Prostate gland (tissue), 2 donors: ENCODE measurements around the gene BNIP5. TPM values are rescaled to one million over a fixed set of nuclear protein-coding genes. Genes with fewer than 3 reads are reported as not detected.

Experiments
- DNase-seq: peaks from one replicate; pipeline ENCODE4 v3.0.0-alpha.2; 2019; ENCODE audit warnings: low spot score
- H3K27ac ChIP-seq, 2 donors: fragments of 200-600 bp; sonication (generic); 2 replicates each; pipeline ENCODE4 v1.5.1; 2017 to 2019
- H3K27me3 ChIP-seq: fragments of 200-600 bp; sonication (generic); replicated peaks from 2 replicates; pipeline ENCODE4 v1.5.1; 2019; ENCODE audit not compliant: insufficient read depth
- H3K36me3 ChIP-seq, 2 donors: fragments of 200-600 bp; sonication (generic); 1 replicate in 1 of 2; 2 replicates in 1 of 2; pipeline versions ENCODE4 v1.5.1 to v1.8.1; 2017 to 2019
- H3K4me1 ChIP-seq: fragments of 200-600 bp; sonication (generic); replicated peaks from 2 replicates; pipeline ENCODE4 v1.5.1; 2019
- H3K4me3 ChIP-seq, 2 donors: fragments of 200-600 bp; sonication (generic); 2 replicates each; pipeline ENCODE4 v1.5.1; 2017 to 2019
- H3K9me3 ChIP-seq: fragments of 200-600 bp; sonication (generic); 2 replicates; pipeline ENCODE4 v1.5.1; 2017
- POLR2A ChIP-seq: fragments of 450-650 bp; IDR thresholded peaks from one replicate; pipeline ENCODE4 v1.6.1; 2016; ENCODE audit warnings: antibody characterized with exemption, mild to moderate bottlenecking
- POLR2AphosphoS5 ChIP-seq: sonication (generic); formaldehyde crosslinking; IDR thresholded peaks from one replicate; pipeline ENCODE4 v1.6.1; 2017; ENCODE audit warnings: antibody characterized with exemption
- WGBS: methylation state at CpG from one replicate; pipeline ENCODE4 v1.1.5; 2018; 5-methylcytosine and 5-hydroxymethylcytosine counted together
- intact Hi-C: fragments of 100-400 bp; cut with DNase I; formaldehyde crosslinking; loops from one replicate; pipeline ENCODE4 v1.14.2; 2022
- total RNA-seq, 2 donors: library from RNA; depleted of rRNA; stranded (reverse); fragments of >200 nt; gene quantifications; one replicate each; pipeline ENCODE4 v1.1.0, GENCODE V29; 2016
- TF ChIP-seq, protein P1 (sequence below), 4 experiments: fragments of 200-600 bp in 2 of 4; fragments of 450-650 bp in 2 of 4; sonication (generic) in 2 of 4; IDR thresholded peaks; 1 replicate in 3 of 4; 2 replicates in 1 of 4; pipeline ENCODE4 v1.5.1; 2016 to 2019; ENCODE audit warnings: antibody characterized with exemption in 4 of 4, mild to moderate bottlenecking in 2 of 4, moderate library complexity in 2 of 4

The BNIP5 gene, protein sequence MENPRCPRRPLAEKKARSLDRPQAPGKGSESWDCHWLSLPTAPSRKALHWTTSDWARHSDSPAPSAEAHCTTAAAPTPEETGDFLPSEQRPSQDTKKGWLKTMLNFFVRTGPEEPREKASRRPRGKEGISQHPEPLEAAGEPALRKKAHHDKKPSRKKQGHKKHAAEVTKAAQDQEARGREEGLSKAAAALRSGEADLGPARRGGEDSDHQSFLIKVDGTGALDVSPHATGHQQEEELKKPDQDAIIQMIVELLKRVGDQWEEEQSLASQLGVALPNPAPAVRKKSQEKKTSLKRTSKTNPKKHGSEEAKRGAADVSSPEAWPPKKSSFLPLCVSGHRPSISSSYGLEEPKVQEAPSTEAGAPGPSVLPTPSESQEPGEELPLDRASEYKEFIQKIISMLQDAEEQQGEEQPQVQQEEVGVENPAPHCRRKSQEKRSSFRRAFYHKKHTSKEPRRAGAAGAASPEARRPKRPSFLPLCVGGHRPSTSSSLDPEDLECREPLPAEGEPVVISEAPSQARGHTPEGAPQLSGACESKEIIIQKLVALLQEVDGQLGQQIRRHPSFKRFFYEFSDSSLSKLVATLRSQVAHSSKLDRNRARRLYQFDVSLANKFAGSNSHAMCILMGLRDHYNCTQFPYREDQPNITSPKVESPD
- under 1 TPM in 1 of 2 donors, not detected in 1; 0.34 TPM for total RNA-seq

DNA sequence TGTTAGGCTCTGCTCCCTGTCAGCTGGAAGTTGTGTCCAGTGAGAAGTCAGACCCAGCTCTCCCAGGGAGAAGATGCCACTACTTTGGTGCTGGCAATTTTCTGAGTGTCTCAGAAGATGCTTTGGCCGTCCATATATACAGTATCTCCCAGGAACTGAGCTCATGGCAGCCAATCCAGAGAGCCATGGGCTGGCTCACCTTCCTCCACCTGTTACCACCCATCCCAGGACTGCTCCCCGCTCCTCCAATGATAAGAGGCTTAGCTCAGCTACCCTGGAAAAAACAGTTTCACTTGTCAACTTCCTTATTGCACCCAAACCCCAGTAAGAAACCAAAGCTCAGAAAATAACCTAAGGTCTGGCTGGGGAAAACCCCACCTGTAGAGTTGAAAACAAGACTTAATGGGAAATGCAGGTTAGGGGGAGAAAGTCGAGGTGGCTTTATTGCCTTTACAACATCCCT is at the start of gene BNIP5:
Gene BNIP5 (minus strand): TSS at position 110 of the 463 bp plus-strand sequence. CDS start 6,198 bp downstream, outside the sequence.
- Histone ChIP-seq H3K36me3 (no peaks in the 10 kb centered on the region), H3K27ac (no peak within 1 kb of the TSS), H3K4me1 (no peaks in the 10 kb centered on the region), H3K27me3 (no peaks in the 10 kb centered on the region), H3K4me3 (no peak within 1 kb of the TSS), H3K9me3 (no peaks in the 10 kb centered on the region)
- intact Hi-C loops: no loop called here
- WGBS: 74% methylated on average over 3 of the region's 3 CpGs
- TF ChIP-seq POLR2A (no peak), POLR2AphosphoS5 (no peak)
- TF ChIP-seq, protein P1, sequence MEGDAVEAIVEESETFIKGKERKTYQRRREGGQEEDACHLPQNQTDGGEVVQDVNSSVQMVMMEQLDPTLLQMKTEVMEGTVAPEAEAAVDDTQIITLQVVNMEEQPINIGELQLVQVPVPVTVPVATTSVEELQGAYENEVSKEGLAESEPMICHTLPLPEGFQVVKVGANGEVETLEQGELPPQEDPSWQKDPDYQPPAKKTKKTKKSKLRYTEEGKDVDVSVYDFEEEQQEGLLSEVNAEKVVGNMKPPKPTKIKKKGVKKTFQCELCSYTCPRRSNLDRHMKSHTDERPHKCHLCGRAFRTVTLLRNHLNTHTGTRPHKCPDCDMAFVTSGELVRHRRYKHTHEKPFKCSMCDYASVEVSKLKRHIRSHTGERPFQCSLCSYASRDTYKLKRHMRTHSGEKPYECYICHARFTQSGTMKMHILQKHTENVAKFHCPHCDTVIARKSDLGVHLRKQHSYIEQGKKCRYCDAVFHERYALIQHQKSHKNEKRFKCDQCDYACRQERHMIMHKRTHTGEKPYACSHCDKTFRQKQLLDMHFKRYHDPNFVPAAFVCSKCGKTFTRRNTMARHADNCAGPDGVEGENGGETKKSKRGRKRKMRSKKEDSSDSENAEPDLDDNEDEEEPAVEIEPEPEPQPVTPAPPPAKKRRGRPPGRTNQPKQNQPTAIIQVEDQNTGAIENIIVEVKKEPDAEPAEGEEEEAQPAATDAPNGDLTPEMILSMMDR (IDR thresholded peaks at IDR 0.05): no peak
- no peak for DNase-seq

DNA sequence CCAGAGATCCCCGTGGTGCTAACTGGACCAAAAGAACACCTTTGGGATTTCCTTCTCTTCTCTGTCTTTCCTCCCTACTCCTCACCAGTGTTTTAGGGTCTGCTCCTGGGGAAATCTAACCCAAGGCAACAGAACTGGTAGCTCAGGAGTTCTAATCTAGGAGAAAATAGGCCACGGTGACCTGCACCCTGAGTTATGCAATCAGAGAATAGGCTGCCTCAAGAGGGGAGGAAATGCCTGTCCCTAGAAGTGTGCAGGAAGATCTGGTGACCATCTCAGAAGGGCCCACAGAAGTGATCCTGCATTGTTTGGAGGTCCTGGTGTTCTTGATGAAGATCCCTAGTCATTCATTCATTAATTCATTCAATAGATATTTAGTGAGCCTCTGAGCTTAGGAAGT is 47.4 kb upstream of the BNIP5 start:
- TF ChIP-seq POLR2A (no peak), POLR2AphosphoS5 (no peak)
- TF ChIP-seq, protein P1 (IDR thresholded peaks at IDR 0.05): no peak
- H3K9me3 ChIP-seq: no peaks in the 10 kb centered on the region
- H3K4me3 ChIP-seq: no peak overlapping the region
- DNase-seq: no peak
- H3K4me1 ChIP-seq: no peaks in the 10 kb centered on the region
- no peaks in the 10 kb centered on the region for H3K36me3 ChIP-seq
- H3K27ac ChIP-seq: no peak overlapping the region
- WGBS: 89% methylated on average over 2 of the region's 2 CpGs
- intact Hi-C loops: no loop called here
- H3K27me3 ChIP-seq: no peaks in the 10 kb centered on the region

DNA sequence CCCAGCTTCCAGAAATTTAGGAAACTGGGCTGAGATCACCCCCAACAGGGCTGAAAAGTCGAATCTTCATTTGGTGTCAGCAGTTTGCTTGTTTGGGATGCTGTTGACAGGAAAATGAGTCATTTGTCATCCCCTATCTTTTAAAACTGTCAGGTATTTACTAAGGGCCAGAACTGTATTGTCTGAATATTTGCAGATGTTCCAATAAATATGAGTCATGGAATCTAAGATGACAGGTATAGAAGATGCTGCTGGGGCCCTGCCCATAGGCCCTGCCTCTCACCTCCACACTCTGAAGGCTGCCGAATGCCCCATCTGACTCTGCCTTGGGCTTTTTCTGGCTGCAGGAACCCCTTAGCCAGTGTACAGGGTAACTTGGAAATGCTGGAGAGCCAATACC is 46.9 kb upstream of the BNIP5 start:
- no peak overlapping the region for H3K27ac ChIP-seq
- TF ChIP-seq, protein P1 (IDR thresholded peaks at IDR 0.05): no peak
- TF ChIP-seq POLR2AphosphoS5: no peak
- no peak for TF ChIP-seq POLR2A
- no peaks in the 10 kb centered on the region for H3K27me3 ChIP-seq
- H3K36me3 ChIP-seq: no peaks in the 10 kb centered on the region
- no peak overlapping the region for H3K4me3 ChIP-seq
- DNase-seq: no peak
- intact Hi-C loops: no loop called here
- no peaks in the 10 kb centered on the region for H3K4me1 ChIP-seq
- WGBS: 51% methylated on average over 2 of the region's 2 CpGs
- no peaks in the 10 kb centered on the region for H3K9me3 ChIP-seq

DNA sequence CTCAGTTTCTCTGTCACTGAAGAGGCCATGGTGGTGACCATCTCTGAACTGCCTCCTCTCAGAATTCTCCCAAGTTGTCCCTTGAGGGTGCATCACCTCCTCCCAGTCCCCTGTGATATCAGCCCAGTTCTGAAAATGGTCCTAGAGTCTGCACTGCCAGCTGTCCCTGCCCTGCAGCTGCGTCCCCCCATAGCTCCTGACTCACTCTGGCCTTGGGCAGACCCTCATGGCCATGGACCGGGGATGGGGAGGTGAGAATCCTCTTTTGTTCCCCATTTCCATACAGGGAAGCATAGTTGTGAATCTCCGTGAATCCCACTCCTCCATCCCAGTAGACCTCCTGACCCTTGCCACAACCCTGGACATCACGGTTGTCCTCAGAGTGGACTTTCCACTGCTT is 46.3 kb upstream of the BNIP5 start:
- Histone ChIP-seq H3K36me3 (no peaks in the 10 kb centered on the region), H3K27ac (no peak overlapping the region), H3K27me3 (no peaks in the 10 kb centered on the region), H3K4me1 (no peaks in the 10 kb centered on the region), H3K9me3 (no peaks in the 10 kb centered on the region), H3K4me3 (no peak overlapping the region)
- 81% methylated on average over 4 of the region's 4 CpGs for WGBS
- no peak for DNase-seq
- TF ChIP-seq, protein P1 (IDR thresholded peaks at IDR 0.05): no peak
- TF ChIP-seq POLR2AphosphoS5: no peak
- TF ChIP-seq POLR2A: no peak
- intact Hi-C loops: no loop called here
